K562 (cell line): Measurements from ENCODE around the gene MED17. TPM values are rescaled to one million over a fixed set of nuclear protein-coding genes. Genes with fewer than 3 reads are reported as not detected.
A peak's percentile ranks its signal among the peaks of the same experiment; 100 is the strongest.

Source experiments
- HNRNPH1 ChIP-seq: fragments of 200-400 bp; formaldehyde crosslinking; optimal IDR thresholded peaks from 2 replicates; pipeline ENCODE3; 2017; ENCODE audit warnings: low read depth, mild to moderate bottlenecking, low read length, moderate library complexity
- L3MBTL2 ChIP-seq: fragments of 450-650 bp; IDR thresholded peaks from 2 replicates; pipeline ENCODE4 v1.6.1; 2016; ENCODE audit warnings: mild to moderate bottlenecking, moderate library complexity
- MGA ChIP-seq: fragments of 450-650 bp; IDR thresholded peaks from 2 replicates; pipeline ENCODE4 v1.6.1; 2016; ENCODE audit warnings: mild to moderate bottlenecking, moderate library complexity
- MNT ChIP-seq, 2 experiments: fragments of 450-650 bp; conservative IDR thresholded peaks; 2 replicates each; pipeline ENCODE4 v1.6.1; 2017; ENCODE audit warnings: mild to moderate bottlenecking in 2 of 2, moderate library complexity in 2 of 2
- NONO ChIP-seq, 2 experiments: fragments of 200-400 bp in 1 of 2; fragments of 450-650 bp in 1 of 2; formaldehyde crosslinking in 1 of 2; IDR thresholded peaks; 2 replicates each; pipeline ENCODE4 v1.6.1; 2017; ENCODE audit warnings: low read depth in 2 of 2, mild to moderate bottlenecking in 2 of 2, moderate library complexity in 2 of 2, low read length in 1 of 2
- PREB ChIP-seq: sonication (generic); formaldehyde crosslinking; IDR thresholded peaks from 2 replicates; pipeline ENCODE4 v1.8.1; 2023; ENCODE audit warnings: mild to moderate bottlenecking, missing genetic modification reagents
- ZFPM2 ChIP-seq: fragments of 250-450 bp; sonication (Bioruptor Pico); IDR thresholded peaks from 2 replicates; pipeline ENCODE4 v1.5.1; 2022; ENCODE audit warnings: mild to moderate bottlenecking
- ZNF592 ChIP-seq: fragments of 450-650 bp; IDR thresholded peaks from 2 replicates; pipeline ENCODE4 v1.6.1; 2017; ENCODE audit warnings: antibody characterized with exemption, mild to moderate bottlenecking
- polyA plus RNA-seq, 8 experiments: library from polyadenylated mRNA; depleted of rRNA in 4 of 8; stranded (reverse) in 5 of 8; unstranded in 3 of 8; fragments of >200 nt; fragmentation: Nextera tagmentation in 2 of 8; fragmentation: Illumina TruSeq in 1 of 8; extraction: Ambion mirVana in 2 of 8; extraction: Trizol in 1 of 8; gene quantifications; 2 replicates each; pipeline versions ENCODE4 v1.2.1 to v1.2.3, GENCODE V29; 2011 to 2014; ENCODE audit warnings: inconsistent platforms in 1 of 8, missing spikeins in 1 of 8
- total RNA-seq, 7 experiments: library from RNA; depleted of rRNA in 6 of 7; stranded (reverse); fragments of >200 nt in 6 of 7; fragmentation: Illumina TruSeq in 2 of 7; extraction: Trizol in 2 of 7; gene quantifications; 2 replicates each; pipeline versions ENCODE4 v1.2.1 to v1.2.3, GENCODE V29; 2011 to 2021; ENCODE audit warnings: low replicate concordance in 1 of 7

The MED17 gene
- total and polyA plus RNA-seq, 9 of the 15 experiments (the other 6 are each of a cell fraction or from before 2014, with no cell fraction given): 6.7 to 34.7 (median 26.8) TPM

- TF ChIP-seq MNT (conservative IDR thresholded peaks at IDR 0.05) (peak; percentile 88), NONO (IDR thresholded peaks at IDR 0.05; ENCODE audit: low read depth in 2 of 2, low read length in 1 of 2) (no peak), HNRNPH1 (no peak), MGA (peak; percentile 80), ZFPM2 (CRISPR knock-in tag) (no peak), L3MBTL2 (peak; percentile 79), ZNF592 (peak; percentile 69; the same call in 1 of the 2 replicates), PREB (no peak)
These were observed 43.4 kb upstream of the MED17 start (continued) for GRCh38 chr11:93740730-93741093.
